DMS114 treated with DMSO at 0.1 percent for 48 hours (cell line): ENCODE measurements around the gene PYHIN1.

Experiments used
- DNase-seq: peaks from one replicate; lab custom pipeline; 2025; ENCODE audit not compliant: unreplicated experiment; lab: John Stamatoyannopoulos, UW

The PYHIN1 gene

DNA sequence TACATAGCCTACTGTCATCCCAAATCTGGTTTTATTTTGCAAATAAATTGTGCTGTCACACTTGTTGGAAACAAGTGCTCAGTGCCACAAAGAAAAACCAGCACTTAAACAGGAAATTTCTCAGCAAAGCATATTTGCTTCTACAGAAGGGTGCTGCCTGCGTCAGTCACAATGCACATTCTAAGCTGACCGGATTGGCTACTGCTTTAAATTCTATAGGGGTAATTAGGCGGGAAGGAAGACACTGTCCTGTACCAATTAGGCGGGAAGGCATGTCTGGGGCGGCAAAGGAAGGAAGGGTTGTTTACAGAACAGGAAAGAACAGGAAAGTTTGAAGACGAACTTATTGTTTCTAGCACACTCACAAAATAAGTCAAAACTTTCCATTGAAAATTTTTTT, 81.1 kb downstream of the PYHIN1 start:
- DNase-seq, result no peak

DNA sequence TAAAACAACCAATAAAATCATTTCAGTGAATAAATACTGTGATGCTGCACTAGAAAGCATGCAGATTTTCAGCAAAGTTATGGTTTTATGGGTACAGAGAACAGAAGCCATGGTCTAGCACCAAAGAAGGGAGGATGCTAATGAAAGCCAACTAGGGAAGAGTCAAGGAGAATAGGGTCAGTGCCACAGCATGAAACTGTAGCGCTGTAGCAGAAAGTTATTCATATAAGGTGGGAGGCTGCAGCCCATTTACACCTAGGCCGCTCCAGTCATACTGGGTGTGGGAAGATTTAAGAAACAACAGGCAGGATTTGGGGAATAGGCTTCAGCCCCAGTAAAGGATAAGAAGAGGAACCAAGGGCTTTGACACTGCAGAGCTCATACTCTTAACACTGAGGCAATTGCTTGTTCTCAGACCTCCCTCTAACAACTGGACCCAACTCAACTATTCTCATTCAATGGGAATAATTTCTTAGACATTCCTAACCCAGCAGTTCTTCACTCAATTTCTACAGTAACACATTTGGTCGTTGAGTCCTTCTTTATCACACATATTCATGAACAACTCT, 82.7 kb downstream of the PYHIN1 start:
- no peak for DNase-seq

DNA sequence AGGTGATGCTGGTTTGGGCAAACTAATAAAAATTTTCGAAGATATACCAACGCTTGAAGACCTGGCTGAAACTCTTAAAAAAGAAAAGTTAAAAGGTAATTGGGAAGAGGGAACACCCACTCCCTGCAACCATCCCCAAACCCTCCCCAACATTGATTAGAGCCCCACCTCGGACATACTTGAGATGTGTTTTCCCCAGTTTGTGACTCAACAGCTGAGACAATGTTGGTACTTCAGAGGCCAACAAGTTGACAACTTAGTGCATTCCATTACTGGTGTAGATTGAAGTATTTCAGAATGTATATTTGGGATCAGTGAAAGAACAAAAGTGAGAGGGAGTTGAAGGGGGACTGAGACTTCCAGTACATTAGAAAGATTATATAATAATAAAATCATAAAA, 83.5 kb downstream of the PYHIN1 start:
- no peak for DNase-seq

DNA sequence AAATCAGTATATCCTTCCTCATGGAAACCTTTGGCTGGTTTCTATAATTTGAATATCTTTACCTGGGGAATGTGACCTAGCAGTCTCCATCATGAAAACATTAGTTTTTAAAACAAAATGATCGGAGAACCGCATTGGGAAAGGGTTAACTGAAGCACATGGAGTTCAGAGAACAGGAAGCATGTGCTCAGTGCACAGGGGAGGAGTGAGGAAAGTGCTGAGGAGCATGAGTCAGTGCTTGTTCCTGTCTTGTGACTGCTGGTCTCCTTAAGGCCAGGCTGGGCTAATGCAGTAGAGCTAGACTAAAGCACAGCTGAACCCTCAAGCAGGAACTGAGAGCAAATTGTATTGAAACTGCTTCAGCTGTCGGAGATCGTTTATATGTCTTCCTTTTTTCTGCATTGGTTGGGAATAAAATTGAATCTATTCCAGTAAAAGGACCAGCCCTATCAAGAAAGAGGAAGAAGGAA, 84.1 kb downstream of the PYHIN1 start:
- DNase-seq, result no peak

DNA sequence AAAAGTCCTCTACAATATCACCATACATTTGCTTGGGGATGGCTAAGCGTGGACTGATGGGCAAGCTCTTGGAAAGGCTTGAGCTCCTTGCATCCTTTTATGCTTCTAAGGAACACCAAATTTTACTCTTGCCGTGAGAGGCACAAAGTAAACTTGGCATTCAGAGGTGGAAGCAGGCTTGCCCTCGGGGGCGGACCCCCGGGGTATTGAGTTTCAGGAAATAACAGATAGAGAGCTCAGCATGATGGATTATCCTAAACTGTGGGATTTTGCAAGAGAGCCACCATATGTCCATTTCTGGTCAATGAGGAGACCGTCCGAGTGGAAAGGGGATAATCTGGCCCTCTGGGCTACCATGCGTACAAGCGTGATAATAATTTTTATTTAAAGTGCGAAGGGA, 92.4 kb downstream of the PYHIN1 start:
- no peak for DNase-seq

DNA sequence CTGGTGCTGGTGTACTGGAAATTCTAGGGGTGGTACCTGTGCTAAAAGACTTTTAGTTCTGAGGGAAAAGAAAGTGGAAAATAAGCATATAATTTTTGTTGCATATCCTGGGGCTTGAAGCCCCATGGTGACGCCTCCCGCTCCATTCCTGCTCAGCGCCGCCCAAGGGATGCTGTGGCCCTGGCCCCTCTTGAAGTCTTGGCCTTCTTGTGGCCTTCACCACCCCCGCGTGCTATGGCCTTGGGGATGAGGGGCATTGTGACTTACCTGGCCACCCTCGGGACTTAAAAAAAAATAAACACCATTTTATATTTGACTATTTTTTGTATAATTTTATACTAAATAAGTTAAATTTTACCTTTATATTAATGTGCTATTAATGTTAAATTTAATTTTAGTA, 93.7 kb downstream of the PYHIN1 start:
- DNase-seq, result no peak
